Smooth muscle cell (in vitro differentiated cells): ENCODE measurements around the gene BBS9. TPM values are rescaled to one million over a fixed set of nuclear protein-coding genes. Genes with fewer than 3 reads are reported as not detected.

Experiments used
- DNase-seq: peaks from one replicate; lab custom pipeline; 2025; ENCODE audit not compliant: unreplicated experiment; lab: John Stamatoyannopoulos, UW
- H2AFZ ChIP-seq: fragments of 200-600 bp; sonication (generic); 2 replicates; pipeline ENCODE4 v1.6.0; 2016; ENCODE audit warnings: antibody characterized with exemption, low read depth, mild to moderate bottlenecking
- H3F3A ChIP-seq: fragments of 200-600 bp; sonication (generic); 2 replicates; pipeline ENCODE4 v1.6.0; 2017; ENCODE audit warnings: antibody characterized with exemption, low read depth
- H3K27ac ChIP-seq: fragments of 200-600 bp; sonication (generic); 2 replicates; pipeline ENCODE4 v1.5.1; 2016; ENCODE audit warnings: low read depth, mild to moderate bottlenecking
- H3K27me3 ChIP-seq: fragments of 200-600 bp; sonication (generic); 2 replicates; pipeline ENCODE4 v1.6.1; 2016; ENCODE audit warnings: low read depth, mild to moderate bottlenecking
- H3K36me3 ChIP-seq: fragments of 200-600 bp; sonication (generic); 2 replicates; pipeline ENCODE4 v1.5.1; 2016; ENCODE audit warnings: low read depth
- H3K4me1 ChIP-seq: fragments of 200-600 bp; sonication (generic); 2 replicates; pipeline ENCODE4 v1.5.1; 2016; ENCODE audit warnings: low read depth
- H3K4me2 ChIP-seq: fragments of 200-600 bp; sonication (generic); 2 replicates; pipeline ENCODE4 v1.6.0; 2016; ENCODE audit warnings: mild to moderate bottlenecking
- H3K4me3 ChIP-seq: fragments of 200-600 bp; sonication (generic); 2 replicates; pipeline ENCODE4 v1.5.1; 2016; ENCODE audit warnings: mild to moderate bottlenecking
- H3K79me2 ChIP-seq: fragments of 200-600 bp; sonication (generic); 2 replicates; pipeline ENCODE4 v1.6.0; 2016; ENCODE audit warnings: low read depth, mild to moderate bottlenecking
- H3K9ac ChIP-seq: fragments of 200-600 bp; sonication (generic); 2 replicates; pipeline ENCODE4 v1.6.0; 2016; ENCODE audit warnings: low read depth
- H3K9me3 ChIP-seq: fragments of 200-600 bp; sonication (generic); replicated peaks from 2 replicates; pipeline ENCODE4 v1.5.1; 2016; ENCODE audit warnings: low read depth
- H4K20me1 ChIP-seq: fragments of 200-600 bp; sonication (generic); 2 replicates; pipeline ENCODE4 v1.6.0; 2016; ENCODE audit warnings: low read depth
- CTCF ChIP-seq: fragments of 200-600 bp; sonication (generic); IDR thresholded peaks from 2 replicates; pipeline ENCODE4 v1.5.1; 2017; ENCODE audit warnings: borderline replicate concordance, mild to moderate bottlenecking, antibody characterized with exemption; ENCODE audit not compliant: insufficient read depth, poor library complexity, severe bottlenecking
- WGBS: methylation state at CpG from one replicate; pipeline ENCODE4 v1.1.7; 2016; ENCODE audit warnings: low lambda C conversion rate; 5-methylcytosine and 5-hydroxymethylcytosine counted together
- polyA plus RNA-seq: library from polyadenylated mRNA; unstranded; fragments of >200 nt; fragmentation: Nextera tagmentation; extraction: Ambion mirVana; gene quantifications from 2 replicates; pipeline ENCODE4 v1.2.1, GENCODE V29; 2016
- total RNA-seq: library from RNA; depleted of rRNA; stranded (reverse); fragments of >200 nt; gene quantifications from 2 replicates; pipeline ENCODE4 v1.2.3, GENCODE V29; 2014

BBS9 gene
- total and polyA plus RNA-seq, 2 experiments from 2014 or later: 12.8 to 19.6 TPM

- H3K9me3 ChIP-seq: no peaks in the 10 kb centered on the region
- H3K4me1 ChIP-seq: peaks cover 10% of the 10 kb centered on the region
- no peak overlapping the region for H3K4me2 ChIP-seq
- no peak for DNase-seq
- H3K27me3 ChIP-seq: no peaks in the 10 kb centered on the region
- H3F3A ChIP-seq: no peaks in the 10 kb centered on the region
- no peak for TF ChIP-seq CTCF
- no peaks in the 10 kb centered on the region for H3K36me3 ChIP-seq
- H3K27ac ChIP-seq: no peak overlapping the region
- H3K4me3 ChIP-seq: no peak overlapping the region
- H2AFZ ChIP-seq: no peak overlapping the region
- WGBS: 93% methylated on average over 3 of the region's 3 CpGs
- H3K79me2 ChIP-seq: no peaks in the 10 kb centered on the region
- no peak overlapping the region for H3K9ac ChIP-seq
- peaks cover 14% of the 10 kb centered on the region for H4K20me1 ChIP-seq
These were observed 64.0 kb downstream of the BBS9 start for GRCh38 chr7:33193308-33193864.

- Histone ChIP-seq H3K27me3 (no peaks in the 10 kb centered on the region), H3K27ac (peak overlapping the region; percentile 17)
These were observed 65.9 kb downstream of the BBS9 start for GRCh38 chr7:33195264-33195663.

GRCh38 chr7:33196221-33196620 is 66.9 kb downstream of the BBS9 start:
- Histone ChIP-seq H2AFZ (no peak overlapping the region), H3K4me2 (peak overlapping the region; percentile 15), H3K4me1 (peaks cover 10% of the 10 kb centered on the region), H4K20me1 (peaks cover 14% of the 10 kb centered on the region), H3K36me3 (no peaks in the 10 kb centered on the region), H3K27me3 (no peaks in the 10 kb centered on the region), H3K79me2 (no peaks in the 10 kb centered on the region), H3K9ac (no peak overlapping the region), H3K4me3 (no peak overlapping the region), H3K9me3 (no peaks in the 10 kb centered on the region), H3K27ac (peak overlapping the region; percentile 17), H3F3A (no peaks in the 10 kb centered on the region)
- 47% methylated on average over 2 of the region's 2 CpGs for WGBS
- DNase-seq: no peak
- TF ChIP-seq CTCF: no peak

More at GRCh38 chr7:33195264-33195663, 65.9 kb downstream of the BBS9 start:
- H3K4me1 ChIP-seq: peaks cover 10% of the 10 kb centered on the region
- no peak for TF ChIP-seq CTCF
- peak overlapping the region; percentile 15 for H3K4me2 ChIP-seq
- H3K4me3 ChIP-seq: no peak overlapping the region
- DNase-seq: no peak
- H3K9ac ChIP-seq: no peak overlapping the region
- WGBS: 63% methylated on average over 2 of the region's 2 CpGs
- no peak overlapping the region for H2AFZ ChIP-seq
- no peaks in the 10 kb centered on the region for H3K79me2 ChIP-seq
- H4K20me1 ChIP-seq: peaks cover 14% of the 10 kb centered on the region
- H3F3A ChIP-seq: no peaks in the 10 kb centered on the region
- H3K36me3 ChIP-seq: no peaks in the 10 kb centered on the region
- no peaks in the 10 kb centered on the region for H3K9me3 ChIP-seq

DNA sequence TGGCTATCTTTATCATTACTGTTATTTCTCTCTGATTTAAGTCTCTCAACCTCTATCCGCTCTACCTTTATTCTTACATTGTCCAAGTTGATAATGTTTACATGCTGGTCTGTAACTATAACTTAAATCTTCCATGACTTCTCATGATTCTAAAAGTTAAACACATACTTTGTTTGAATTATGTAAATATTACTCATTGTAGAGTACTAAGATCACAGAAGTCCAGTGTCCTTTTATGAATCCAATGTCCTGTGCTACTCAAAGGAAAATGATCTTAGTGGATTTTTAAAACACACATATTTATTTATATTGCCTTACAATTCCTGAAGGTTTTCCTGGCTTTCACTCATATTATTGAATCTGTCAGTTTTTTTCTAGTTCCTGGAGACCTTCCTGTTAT is 70.9 kb downstream of the BBS9 start:
- H3K36me3 ChIP-seq: no peaks in the 10 kb centered on the region
- no peak for DNase-seq
- no peak overlapping the region for H3K4me2 ChIP-seq
- H3K9ac ChIP-seq: no peak overlapping the region
- no peak overlapping the region for H3K4me3 ChIP-seq
- H2AFZ ChIP-seq: no peak overlapping the region
- H3F3A ChIP-seq: no peaks in the 10 kb centered on the region
- peaks cover 10% of the 10 kb centered on the region for H3K4me1 ChIP-seq
- peaks cover 14% of the 10 kb centered on the region for H4K20me1 ChIP-seq
- no peak for TF ChIP-seq CTCF
- WGBS: 98% methylated on average over 1 of the region's 1 CpG
- no peaks in the 10 kb centered on the region for H3K9me3 ChIP-seq
- H3K79me2 ChIP-seq: no peaks in the 10 kb centered on the region
- H3K27ac ChIP-seq: no peak overlapping the region
- H3K27me3 ChIP-seq: no peaks in the 10 kb centered on the region
